GM12875 (cell line): ENCODE data around the gene LRRN4CL.
"Not testable (repeated sequence)": the region's sequence is repeated elsewhere in the genome, so short reads cannot be mapped to it uniquely, and the experiment has no call there.

Experiments
- H3K4me3 ChIP-seq: one replicate; pipeline ENCODE4 v1.5.1; 2011; ENCODE audit warnings: low read depth, low read length, control low read depth
- TF ChIP-seq, protein P1 (sequence below): IDR thresholded peaks from 2 replicates; pipeline ENCODE4 v1.5.1; 2011; ENCODE audit warnings: low read depth, mild to moderate bottlenecking, control low read depth, inconsistent platforms, low read length, moderate library complexity, borderline replicate concordance; ENCODE audit not compliant: insufficient read depth

Gene LRRN4CL

DNA sequence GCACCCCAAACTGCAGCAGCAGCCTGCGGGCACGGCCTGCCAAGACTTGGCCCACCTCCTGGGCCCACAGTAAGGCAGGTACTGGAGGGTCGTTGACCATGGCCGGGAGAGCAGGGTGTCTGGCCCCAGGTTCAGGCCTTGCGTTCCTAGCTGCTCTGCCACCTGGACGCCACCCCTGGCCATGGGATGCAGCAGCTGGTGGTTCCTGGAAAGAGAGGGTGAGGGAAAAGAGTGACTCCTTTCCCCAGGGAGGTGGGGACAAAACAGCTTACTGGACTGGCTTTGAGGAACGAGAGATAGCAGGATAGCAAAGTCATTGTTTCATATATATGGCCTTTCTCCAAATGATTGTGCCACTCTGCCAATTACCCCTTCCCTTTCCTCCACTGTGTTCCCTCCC lies 16.1 kb upstream of the LRRN4CL start:
- peak overlapping the region; percentile 66 for H3K4me3 ChIP-seq
- TF ChIP-seq, protein P1, sequence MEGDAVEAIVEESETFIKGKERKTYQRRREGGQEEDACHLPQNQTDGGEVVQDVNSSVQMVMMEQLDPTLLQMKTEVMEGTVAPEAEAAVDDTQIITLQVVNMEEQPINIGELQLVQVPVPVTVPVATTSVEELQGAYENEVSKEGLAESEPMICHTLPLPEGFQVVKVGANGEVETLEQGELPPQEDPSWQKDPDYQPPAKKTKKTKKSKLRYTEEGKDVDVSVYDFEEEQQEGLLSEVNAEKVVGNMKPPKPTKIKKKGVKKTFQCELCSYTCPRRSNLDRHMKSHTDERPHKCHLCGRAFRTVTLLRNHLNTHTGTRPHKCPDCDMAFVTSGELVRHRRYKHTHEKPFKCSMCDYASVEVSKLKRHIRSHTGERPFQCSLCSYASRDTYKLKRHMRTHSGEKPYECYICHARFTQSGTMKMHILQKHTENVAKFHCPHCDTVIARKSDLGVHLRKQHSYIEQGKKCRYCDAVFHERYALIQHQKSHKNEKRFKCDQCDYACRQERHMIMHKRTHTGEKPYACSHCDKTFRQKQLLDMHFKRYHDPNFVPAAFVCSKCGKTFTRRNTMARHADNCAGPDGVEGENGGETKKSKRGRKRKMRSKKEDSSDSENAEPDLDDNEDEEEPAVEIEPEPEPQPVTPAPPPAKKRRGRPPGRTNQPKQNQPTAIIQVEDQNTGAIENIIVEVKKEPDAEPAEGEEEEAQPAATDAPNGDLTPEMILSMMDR, result no peak

DNA sequence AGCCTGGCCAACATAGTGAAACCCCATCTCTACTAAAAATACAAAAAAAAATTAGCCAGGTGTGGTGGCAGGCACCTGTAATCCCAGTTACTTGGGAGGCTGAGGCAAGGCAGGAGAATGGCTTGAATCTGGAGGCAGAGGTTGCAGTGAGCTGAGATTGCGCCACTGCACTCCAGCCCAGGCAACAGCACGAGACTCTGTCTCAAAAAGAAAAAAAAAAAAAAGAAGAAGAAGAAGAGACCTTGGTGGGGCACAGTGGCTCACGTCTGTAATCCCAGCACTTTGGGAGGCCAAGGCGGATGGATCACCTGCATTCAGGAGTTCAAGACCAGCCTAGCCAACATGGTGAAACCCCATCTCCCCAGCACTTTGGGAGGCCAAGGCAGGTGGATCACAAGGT lies 14.6 kb upstream of the LRRN4CL start:
- H3K4me3 ChIP-seq, result not testable (repeated sequence)

DNA sequence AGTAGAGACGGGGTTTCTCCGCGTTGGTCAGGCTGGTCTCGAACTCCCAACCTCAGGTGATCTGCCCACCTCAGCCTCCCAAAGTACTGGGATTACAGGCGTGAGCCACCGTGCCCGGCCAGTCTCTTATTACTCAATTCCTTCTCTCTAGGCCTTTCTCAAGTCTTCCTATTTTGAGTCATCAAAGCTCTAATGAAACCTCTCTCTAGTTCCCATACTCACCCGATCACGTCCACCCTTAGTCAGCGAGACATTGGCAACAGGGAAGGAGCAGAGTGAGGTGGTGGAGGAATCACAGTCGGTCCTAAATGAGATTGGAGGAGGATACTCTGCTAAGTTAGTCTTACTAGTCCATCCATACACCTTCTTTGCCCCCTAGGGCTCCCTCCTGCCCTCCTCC lies 12.9 kb upstream of the LRRN4CL start:
- TF ChIP-seq, protein P1, result no peak
- H3K4me3 ChIP-seq, result no peak overlapping the region

DNA sequence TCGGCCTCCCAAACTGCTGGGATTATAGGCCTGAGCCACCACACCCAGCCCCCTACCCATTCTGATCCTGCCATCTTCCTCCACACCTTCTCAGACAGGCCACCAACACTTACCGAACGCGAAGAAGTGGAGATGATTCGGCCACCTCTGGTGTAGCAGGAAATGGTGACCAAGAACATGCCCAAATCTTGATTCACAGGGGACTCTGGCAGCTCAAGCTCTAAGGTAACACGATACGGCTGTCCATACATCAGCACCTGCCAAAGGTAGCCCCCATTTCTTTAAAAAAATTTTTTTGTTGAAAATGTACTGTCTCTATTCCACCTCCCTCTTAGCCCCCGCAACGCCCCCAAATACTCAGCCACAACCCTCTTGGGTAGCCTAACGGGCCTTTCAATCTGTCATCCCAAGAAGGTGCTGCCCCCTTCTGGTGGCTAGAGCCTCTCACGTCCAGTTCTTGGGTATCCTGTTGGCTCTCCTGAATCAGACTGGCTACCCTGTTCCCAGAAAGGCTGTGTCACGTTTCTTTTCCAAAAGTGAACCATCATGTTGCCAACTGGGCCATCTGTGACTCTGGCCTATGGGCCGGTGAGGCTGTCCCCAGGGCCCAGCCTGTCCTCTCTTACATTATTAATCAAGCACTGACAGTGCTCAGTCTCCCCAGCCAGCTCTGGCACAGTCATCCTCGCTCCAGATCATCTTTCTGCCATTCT lies 5.3 kb upstream of the LRRN4CL start:
- no peak overlapping the region for H3K4me3 ChIP-seq
- TF ChIP-seq, protein P1, result peak; percentile 84

DNA sequence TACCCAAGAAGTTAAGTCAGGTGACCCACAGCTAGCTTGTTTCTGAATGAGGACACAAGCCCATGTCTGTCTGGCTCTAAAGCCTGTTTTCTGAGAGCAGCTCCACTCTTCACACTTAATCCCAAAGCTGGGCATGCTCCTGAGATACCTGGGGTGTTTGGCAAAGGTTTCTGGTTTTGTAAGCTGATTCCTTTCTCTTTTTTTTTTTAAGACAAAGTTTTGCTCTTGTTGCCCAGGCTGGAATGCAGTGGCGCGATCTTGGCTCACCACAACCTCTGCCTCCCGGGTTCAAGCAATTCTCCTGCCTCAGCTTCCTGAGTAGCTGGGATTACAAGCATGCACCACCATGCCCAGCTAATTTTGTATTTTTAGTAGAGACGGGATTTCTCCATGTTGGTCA lies 4.3 kb upstream of the LRRN4CL start:
- not testable (repeated sequence) for H3K4me3 ChIP-seq

DNA sequence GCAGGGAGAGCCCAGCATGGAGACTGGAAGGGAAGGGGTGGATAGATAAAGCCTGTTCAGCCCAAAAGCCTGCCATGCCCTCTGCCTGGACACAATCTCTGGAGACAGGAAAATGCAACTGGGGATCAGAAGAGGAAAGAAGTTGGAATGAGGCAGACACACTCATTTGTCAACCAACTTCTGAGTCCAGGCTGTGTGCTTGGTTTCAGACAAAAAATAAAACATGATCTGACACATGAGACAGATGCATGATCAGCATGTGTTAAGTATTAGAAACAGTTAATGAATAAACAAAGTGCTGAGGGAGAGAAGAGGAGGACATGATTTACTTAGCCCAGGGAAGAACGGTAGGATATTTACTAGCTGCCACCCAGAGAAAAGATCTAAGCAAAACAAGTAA lies 839 bp downstream of the LRRN4CL start:
- no peak overlapping the region for H3K4me3 ChIP-seq
- TF ChIP-seq, protein P1, result no peak

DNA sequence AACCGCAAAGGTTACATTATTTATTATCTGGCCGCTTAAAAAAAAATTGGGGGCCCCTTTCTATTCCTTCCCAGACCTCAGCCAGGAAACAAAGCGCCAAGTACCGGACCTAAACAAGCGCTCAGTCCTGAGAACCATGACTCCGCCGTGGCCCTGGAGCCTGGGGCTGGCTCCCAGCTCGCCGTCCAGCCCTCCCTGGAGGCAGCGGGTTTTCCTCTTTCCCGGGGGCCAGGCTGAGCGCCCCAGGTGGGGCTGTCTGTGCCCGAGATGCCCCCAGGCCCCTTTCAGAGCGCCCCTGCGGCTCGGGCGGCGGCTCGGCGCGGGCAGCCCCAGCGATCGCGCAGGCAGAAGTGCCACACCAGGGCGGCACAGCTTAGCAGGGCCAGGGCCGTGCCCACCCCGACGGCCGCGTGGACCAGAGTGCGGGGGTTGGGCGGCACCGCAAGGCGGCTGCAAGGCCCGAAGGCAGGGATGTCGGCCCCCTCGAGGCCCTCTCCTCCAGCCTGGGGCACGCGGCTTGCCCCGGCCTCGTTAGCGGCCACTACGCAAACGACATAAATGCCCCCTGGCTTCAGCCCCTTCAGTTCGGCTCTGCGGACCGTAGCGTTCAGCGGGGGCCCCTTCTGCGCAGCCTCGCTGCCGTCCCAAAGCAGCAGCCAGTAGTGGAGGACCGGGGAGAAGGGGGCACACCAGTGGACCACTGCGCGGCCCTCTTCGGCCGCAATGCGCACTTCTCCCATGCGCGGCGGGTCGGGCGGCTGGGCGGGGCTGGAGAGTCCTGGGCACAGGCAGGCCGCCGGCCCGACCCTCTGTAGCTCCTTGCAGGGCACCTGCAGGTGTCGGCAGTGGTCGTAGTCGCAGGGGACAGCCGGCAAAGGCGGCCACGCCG lies 1.6 kb downstream of the LRRN4CL start:
- TF ChIP-seq, protein P1, result no peak
- H3K4me3 ChIP-seq, result no peak overlapping the region

DNA sequence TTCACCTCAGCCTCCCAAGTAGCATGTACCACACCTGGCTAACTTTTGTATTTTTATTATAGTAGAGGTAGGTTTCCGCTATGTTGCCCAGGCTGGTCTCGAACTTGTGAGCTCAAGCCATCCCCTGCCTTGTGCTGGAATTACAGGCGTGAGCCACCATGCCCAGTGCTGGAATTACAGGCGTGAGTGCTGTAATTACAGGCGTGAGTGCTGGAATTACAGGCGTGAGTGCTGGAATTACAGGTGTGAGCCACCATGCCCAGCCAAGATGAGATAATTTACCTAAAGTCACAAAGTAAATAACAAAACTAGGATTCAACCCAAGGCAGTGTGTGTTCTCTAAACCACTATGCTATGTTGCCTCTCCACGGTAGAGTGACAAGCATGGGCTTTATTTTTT lies 6.8 kb downstream of the LRRN4CL start:
- no peak overlapping the region for H3K4me3 ChIP-seq

More for the DNA sequence above, 6.8 kb downstream of the LRRN4CL start:
- TF ChIP-seq, protein P1, result no peak
